PC-3 (cell line): ENCODE measurements around the gene MAGI2. TPM values are rescaled to one million over a fixed set of nuclear protein-coding genes. Genes with fewer than 3 reads are reported as not detected.

ENCODE experiments used
- ATAC-seq: fragments of 200-7000 bp; cut with Tn5 transposase; 2 replicates; pipeline ENCODE4 v1.9.1; 2020; ENCODE audit warnings: mild to moderate bottlenecking, moderate library complexity
- BruUV-seq: library from RNA; stranded (reverse); fragments of 400-500 nt; replicated peaks from 2 replicates; lab custom pipeline; 2021; lab: Mats Ljungman, UMichigan
- CTCF ChIA-PET: fragments of 300-600 bp; sonication (Branson Sonifier 250); formaldehyde crosslinking; loops from one replicate; lab custom pipeline; 2022; ENCODE audit warnings: antibody characterized with exemption; lab: Charles Lee
- POLR2A ChIA-PET: fragments of 300-600 bp; sonication (Branson Sonifier 250); formaldehyde crosslinking; loops from one replicate; lab custom pipeline; 2022; ENCODE audit warnings: antibody characterized with exemption; ENCODE audit not compliant: unreplicated experiment; lab: Charles Lee
- DNase-seq: peaks from one replicate; pipeline ENCODE4 v3.0.0-alpha.2; 2015
- H2AFZ ChIP-seq: fragments of 300-600 bp; sonication (generic); 2 replicates; pipeline ENCODE4 v1.6.0; 2016; ENCODE audit warnings: antibody characterized with exemption, low read length
- H3F3A ChIP-seq: fragments of 300-600 bp; sonication (generic); one replicate; pipeline ENCODE4 v1.6.0; 2017; ENCODE audit warnings: antibody characterized with exemption, low read length, control low read depth, mild to moderate bottlenecking; ENCODE audit not compliant: unreplicated experiment
- H3K27ac ChIP-seq: fragments of 300-600 bp; sonication (generic); 2 replicates; pipeline ENCODE4 v1.5.1; 2016; ENCODE audit warnings: mild to moderate bottlenecking, low read length
- H3K27me3 ChIP-seq: fragments of 300-600 bp; sonication (generic); 2 replicates; pipeline ENCODE4 v1.6.1; 2016; ENCODE audit warnings: low read length, mixed read lengths
- H3K36me3 ChIP-seq: fragments of 300-600 bp; sonication (generic); 2 replicates; pipeline ENCODE4 v1.6.1; 2016; ENCODE audit warnings: low read depth, mixed run types, low read length, mixed read lengths
- H3K4me1 ChIP-seq: fragments of 300-600 bp; sonication (generic); 2 replicates; pipeline ENCODE4 v1.5.1; 2016; ENCODE audit warnings: low read length; ENCODE audit not compliant: insufficient read depth
- H3K4me2 ChIP-seq: fragments of 300-600 bp; sonication (generic); 2 replicates; pipeline ENCODE4 v1.6.0; 2016; ENCODE audit warnings: low read length
- H3K4me3 ChIP-seq: fragments of 300-600 bp; sonication (generic); 2 replicates; pipeline ENCODE4 v1.5.1; 2016; ENCODE audit warnings: mild to moderate bottlenecking, low read length, mixed read lengths
- H3K79me2 ChIP-seq: fragments of 300-600 bp; sonication (generic); 2 replicates; pipeline ENCODE4 v1.6.1; 2017; ENCODE audit warnings: low read length, mixed read lengths
- H3K9ac ChIP-seq: fragments of 300-600 bp; sonication (generic); 2 replicates; pipeline ENCODE4 v1.6.0; 2016; ENCODE audit warnings: mild to moderate bottlenecking, low read length
- H3K9me2 ChIP-seq: fragments of 300-600 bp; sonication (generic); replicated peaks from 2 replicates; pipeline ENCODE4 v1.6.1; 2016; ENCODE audit warnings: mixed run types, low read length, mixed read lengths
- H3K9me3 ChIP-seq: fragments of 300-600 bp; sonication (generic); 2 replicates; pipeline ENCODE4 v1.6.1; 2016; ENCODE audit warnings: low read length, mixed read lengths
- H4K20me1 ChIP-seq: fragments of 300-600 bp; sonication (generic); 2 replicates; pipeline ENCODE4 v1.6.1; 2016; ENCODE audit warnings: low read length, mixed read lengths
- EZH2 ChIP-seq: fragments of 300-600 bp; sonication (generic); IDR thresholded peaks from one replicate; pipeline ENCODE4 v1.6.1; 2017; ENCODE audit warnings: antibody characterized with exemption, mild to moderate bottlenecking, low read length; ENCODE audit not compliant: unreplicated experiment
- EZH2phosphoT487 ChIP-seq: fragments of 300-600 bp; sonication (generic); IDR thresholded peaks from 2 replicates; pipeline ENCODE4 v1.6.1; 2018; ENCODE audit warnings: mild to moderate bottlenecking, antibody characterized with exemption, low read length, borderline replicate concordance
- intact Hi-C: fragments of 100-400 bp; cut with micrococcal nuclease; formaldehyde crosslinking; loops from 2 replicates; pipeline ENCODE4 v1.9.0; 2023
- total RNA-seq: library from RNA; depleted of rRNA; stranded (reverse); fragments of >200 nt; gene quantifications from 2 replicates; pipeline ENCODE4 v1.2.3, GENCODE V29; 2014
- TF ChIP-seq, protein P1 (sequence below): fragments of 300-600 bp; sonication (generic); conservative IDR thresholded peaks from 2 replicates; pipeline ENCODE4 v1.5.1; 2017; ENCODE audit warnings: antibody characterized with exemption, low read depth, mild to moderate bottlenecking, low read length

The MAGI2 gene
- total RNA-seq, 1 experiment from 2014 or later: not detected

- intact Hi-C loops: loop anchor here (10.0 kb wide), 1 partner anchor 277 kb away; no protein-coding TSS in a partner anchor
- CTCF ChIA-PET: no interaction called here
- no peaks in the 10 kb centered on the region for H3K9me2 ChIP-seq
- no peaks in the 10 kb centered on the region for H3K27me3 ChIP-seq
- no peaks in the 10 kb centered on the region for H3K79me2 ChIP-seq
- no peak overlapping the region for H3K4me2 ChIP-seq
- H3K27ac ChIP-seq: no peak overlapping the region
- POLR2A ChIA-PET: interaction anchor here (0.6 kb wide), 1 partner anchor 15 kb away, joined by 3 read pairs; no protein-coding TSS in a partner anchor
- H4K20me1 ChIP-seq: no peaks in the 10 kb centered on the region
- ATAC-seq (no peak), DNase-seq (no peak)
- TF ChIP-seq EZH2phosphoT487 (no peak), EZH2 (no peak)
- TF ChIP-seq, protein P1, sequence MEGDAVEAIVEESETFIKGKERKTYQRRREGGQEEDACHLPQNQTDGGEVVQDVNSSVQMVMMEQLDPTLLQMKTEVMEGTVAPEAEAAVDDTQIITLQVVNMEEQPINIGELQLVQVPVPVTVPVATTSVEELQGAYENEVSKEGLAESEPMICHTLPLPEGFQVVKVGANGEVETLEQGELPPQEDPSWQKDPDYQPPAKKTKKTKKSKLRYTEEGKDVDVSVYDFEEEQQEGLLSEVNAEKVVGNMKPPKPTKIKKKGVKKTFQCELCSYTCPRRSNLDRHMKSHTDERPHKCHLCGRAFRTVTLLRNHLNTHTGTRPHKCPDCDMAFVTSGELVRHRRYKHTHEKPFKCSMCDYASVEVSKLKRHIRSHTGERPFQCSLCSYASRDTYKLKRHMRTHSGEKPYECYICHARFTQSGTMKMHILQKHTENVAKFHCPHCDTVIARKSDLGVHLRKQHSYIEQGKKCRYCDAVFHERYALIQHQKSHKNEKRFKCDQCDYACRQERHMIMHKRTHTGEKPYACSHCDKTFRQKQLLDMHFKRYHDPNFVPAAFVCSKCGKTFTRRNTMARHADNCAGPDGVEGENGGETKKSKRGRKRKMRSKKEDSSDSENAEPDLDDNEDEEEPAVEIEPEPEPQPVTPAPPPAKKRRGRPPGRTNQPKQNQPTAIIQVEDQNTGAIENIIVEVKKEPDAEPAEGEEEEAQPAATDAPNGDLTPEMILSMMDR: no peak
- H3K9me3 ChIP-seq: no peaks in the 10 kb centered on the region
- no peaks in the 10 kb centered on the region for H3K4me1 ChIP-seq
- no TSS peak for BruUV-seq
- H3K4me3 ChIP-seq: no peak overlapping the region
- no peak overlapping the region for H3K9ac ChIP-seq
- H2AFZ ChIP-seq: no peak overlapping the region
- H3K36me3 ChIP-seq: no peaks in the 10 kb centered on the region
- no peaks in the 10 kb centered on the region for H3F3A ChIP-seq
Measured at GRCh38 chr7:79347351-79347750, 106.1 kb downstream of the MAGI2 start.

DNA sequence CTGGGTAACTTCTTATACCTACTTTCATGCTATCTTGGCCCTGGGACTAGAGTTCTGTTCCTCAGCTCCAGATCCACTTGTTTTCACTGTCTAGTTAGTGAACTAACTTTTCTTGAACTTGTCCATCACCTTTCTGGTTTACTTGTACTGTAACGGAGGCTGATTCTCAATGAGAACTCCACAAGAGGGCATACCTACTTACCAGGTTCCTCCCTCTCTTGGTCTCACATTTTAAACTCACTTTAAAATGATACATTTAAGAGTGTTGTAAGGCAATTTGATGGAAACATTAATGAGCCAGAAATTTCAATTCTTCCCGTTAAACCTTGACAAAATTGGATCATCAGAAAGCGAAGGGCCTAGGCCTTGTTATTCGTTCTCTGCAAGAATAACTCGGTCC, 111.6 kb downstream of the MAGI2 start:
- Histone ChIP-seq H3K9me2 (no peaks in the 10 kb centered on the region), H3K27ac (no peak overlapping the region), H3K79me2 (no peaks in the 10 kb centered on the region), H3K36me3 (no peaks in the 10 kb centered on the region), H3K4me2 (no peak overlapping the region), H3K9ac (no peak overlapping the region), H3K9me3 (no peaks in the 10 kb centered on the region), H3K4me3 (no peak overlapping the region), H3F3A (no peaks in the 10 kb centered on the region), H3K4me1 (peaks cover 12% of the 10 kb centered on the region), H4K20me1 (no peaks in the 10 kb centered on the region), H3K27me3 (no peaks in the 10 kb centered on the region), H2AFZ (no peak overlapping the region)
- ATAC-seq: no peak
- intact Hi-C loops: loop anchor here (10.0 kb wide), 1 partner anchor 283 kb away; no protein-coding TSS in a partner anchor
- ChIA-PET CTCF (no interaction called here), POLR2A (no interaction called here)
- DNase-seq: peak; percentile 6
- no peak for TF ChIP-seq EZH2phosphoT487
- no peak for TF ChIP-seq EZH2
- TF ChIP-seq, protein P1: peak; percentile 40; the same call in 1 of the 2 replicates
- BruUV-seq: no TSS peak

GRCh38 chr7:79340212-79340611, 113.3 kb downstream of the MAGI2 start:
- no peak overlapping the region for H3K9ac ChIP-seq
- no peak overlapping the region for H3K4me3 ChIP-seq
- intact Hi-C loops: loop anchor here (10.0 kb wide), 1 partner anchor 285 kb away; no protein-coding TSS in a partner anchor
- ChIA-PET CTCF (interaction anchor here (0.6 to 1.2 kb wide), 2 partner anchors 42 to 73 kb away, joined by 4 to 5 read pairs; no protein-coding TSS in a partner anchor), POLR2A (no interaction called here)
- peak; percentile 51 for DNase-seq
- no peaks in the 10 kb centered on the region for H3K27me3 ChIP-seq
- no peaks in the 10 kb centered on the region for H3K79me2 ChIP-seq
- H3K27ac ChIP-seq: no peak overlapping the region
- no peaks in the 10 kb centered on the region for H4K20me1 ChIP-seq
- no peak overlapping the region for H2AFZ ChIP-seq
- no peaks in the 10 kb centered on the region for H3K9me2 ChIP-seq
- H3F3A ChIP-seq: no peaks in the 10 kb centered on the region
- no TSS peak for BruUV-seq
- no peaks in the 10 kb centered on the region for H3K36me3 ChIP-seq
- H3K4me2 ChIP-seq: 0 out of 2 replicates have a peak overlapping the region, but pooled peaks have one; percentile 5
- H3K4me1 ChIP-seq: peaks cover 12% of the 10 kb centered on the region
- no peaks in the 10 kb centered on the region for H3K9me3 ChIP-seq
- ATAC-seq: peak; percentile 96
- TF ChIP-seq EZH2 (no peak), EZH2phosphoT487 (no peak)
- TF ChIP-seq, protein P1: no peak
